CD1c-positive myeloid dendritic cell (primary cell): ENCODE data around the gene PAXX.

ENCODE experiments used
- DNase-seq: peaks from one replicate; pipeline ENCODE4 v3.0.0-alpha.2; 2016; ENCODE audit errors: extremely low spot score

PAXX gene

DNA sequence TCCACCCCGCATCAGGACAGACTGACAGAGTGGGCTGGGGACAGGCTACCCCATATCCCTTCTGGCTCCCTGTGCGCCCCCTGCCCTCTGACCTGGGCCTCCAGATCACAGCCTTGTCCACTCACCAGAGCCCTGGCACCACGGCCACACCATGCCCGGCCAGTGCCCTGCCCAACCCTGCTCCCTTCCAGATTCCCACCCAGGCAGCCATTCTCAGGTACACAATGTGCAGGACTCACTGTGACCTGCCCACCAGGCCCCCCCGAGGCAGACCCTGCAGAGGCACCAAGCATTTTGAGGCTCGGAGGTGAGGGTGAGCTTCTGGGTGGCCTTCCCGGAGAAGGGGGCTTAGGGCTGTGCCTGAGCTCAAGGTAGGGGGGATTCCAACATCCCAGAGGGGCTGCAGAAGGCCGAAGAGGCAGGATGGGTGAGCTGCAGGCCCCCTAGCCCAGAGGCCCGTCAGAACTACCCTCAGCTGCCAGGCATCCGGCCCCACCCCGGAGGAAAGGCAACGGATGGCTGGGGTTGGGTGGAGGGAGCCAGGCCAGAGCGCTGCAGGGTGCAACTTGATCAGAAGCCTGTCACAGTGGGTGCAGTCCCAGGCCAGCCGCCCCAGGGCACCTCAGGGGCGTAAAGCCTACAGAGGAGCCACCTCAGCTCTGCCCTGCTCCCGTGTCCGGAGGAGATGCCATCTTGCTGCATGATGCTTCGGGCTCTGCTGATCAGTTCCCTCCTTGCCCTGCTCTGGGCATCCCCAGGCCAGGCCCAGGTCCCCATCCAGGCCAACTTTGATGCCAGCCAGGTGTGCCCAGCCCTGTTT is 9.8 kb upstream of the PAXX start, which contains the start of gene LCNL1:
LCNL1 (plus strand) TSS at position 762 of the 820 bp plus-strand sequence. CDS start 594 bp downstream, outside the sequence.
- DNase-seq, result no peak

DNA sequence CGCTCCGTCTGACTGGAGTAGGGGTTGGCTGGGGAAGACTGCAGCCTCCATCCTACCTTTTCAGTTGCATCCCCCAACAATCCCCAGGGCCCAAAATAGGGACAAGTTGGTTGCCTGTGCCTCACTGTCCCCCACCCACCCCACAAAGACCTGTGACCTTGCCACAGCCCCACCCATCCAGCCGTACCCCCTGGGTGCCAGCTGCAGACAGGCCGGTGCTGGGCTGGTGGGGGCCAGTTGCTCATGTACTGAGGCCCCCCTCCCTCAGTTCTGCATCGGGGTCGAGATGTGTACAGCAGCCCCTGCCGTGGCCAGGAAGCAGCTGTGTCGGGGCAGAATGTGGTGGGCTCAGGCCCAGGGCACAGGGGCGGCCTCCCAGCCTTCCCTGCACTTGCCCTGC is 9.1 kb upstream of the PAXX start:
- no peak for DNase-seq

DNA sequence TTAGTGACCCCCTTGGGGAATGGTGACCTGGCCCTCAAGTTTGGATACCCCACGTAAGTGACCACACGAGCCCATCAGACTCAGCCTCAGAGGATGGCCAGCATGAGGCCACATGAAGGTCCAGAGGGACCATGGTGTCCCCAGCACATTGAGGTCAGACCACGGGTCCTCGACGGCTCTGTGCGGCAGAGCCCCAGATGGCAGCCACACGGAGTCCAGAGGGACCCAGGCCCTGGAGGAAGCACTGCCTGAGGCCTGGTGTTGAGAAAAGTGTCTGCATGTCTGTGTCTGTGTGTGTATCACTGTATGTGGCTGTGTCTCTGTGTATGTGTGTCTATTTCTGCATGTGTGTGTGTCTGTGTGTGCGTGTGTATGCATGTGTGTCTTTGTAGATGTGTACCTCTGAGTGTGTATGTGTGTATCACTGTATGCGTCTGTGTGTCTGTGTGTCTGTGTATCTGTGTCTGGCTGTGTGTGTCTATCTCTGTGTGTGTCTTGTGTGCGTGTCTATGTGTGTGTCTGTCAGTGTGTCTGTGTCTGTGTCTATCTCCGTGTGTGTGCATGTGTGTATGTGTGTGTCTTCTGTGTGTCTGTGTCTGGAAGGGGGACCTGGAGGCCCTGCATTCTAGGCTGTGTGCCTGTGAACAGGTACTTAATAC is 8.4 kb upstream of the PAXX start:
- no peak for DNase-seq

DNA sequence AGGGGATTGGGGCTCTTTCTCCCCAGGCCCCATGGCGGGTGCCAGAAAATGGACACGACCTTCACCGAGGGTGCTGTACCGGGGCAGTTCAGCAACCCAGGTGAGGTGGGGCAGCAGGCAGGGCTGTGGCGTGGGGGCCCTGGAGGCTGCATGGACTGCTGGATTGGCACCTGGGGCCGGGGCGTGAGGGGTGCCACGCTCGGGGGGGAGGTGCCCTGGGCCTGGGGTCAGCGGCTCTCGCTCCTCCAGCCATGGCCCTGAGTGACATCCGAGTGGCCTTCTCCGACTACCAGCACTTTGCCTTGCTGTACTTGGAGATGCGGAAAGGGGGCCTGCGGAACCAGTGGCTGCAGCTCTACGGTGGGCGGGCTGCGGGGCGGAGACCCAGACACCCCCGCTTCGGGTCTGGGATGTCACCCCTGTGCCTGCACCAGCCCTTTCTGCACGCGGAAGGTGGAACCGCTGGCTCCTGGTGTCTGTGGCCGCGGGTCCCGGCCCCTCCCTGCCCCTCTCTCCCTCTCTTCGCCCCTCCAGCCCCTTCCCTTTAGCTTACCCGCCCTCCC is 7.7 kb upstream of the PAXX start:
- no peak for DNase-seq

DNA sequence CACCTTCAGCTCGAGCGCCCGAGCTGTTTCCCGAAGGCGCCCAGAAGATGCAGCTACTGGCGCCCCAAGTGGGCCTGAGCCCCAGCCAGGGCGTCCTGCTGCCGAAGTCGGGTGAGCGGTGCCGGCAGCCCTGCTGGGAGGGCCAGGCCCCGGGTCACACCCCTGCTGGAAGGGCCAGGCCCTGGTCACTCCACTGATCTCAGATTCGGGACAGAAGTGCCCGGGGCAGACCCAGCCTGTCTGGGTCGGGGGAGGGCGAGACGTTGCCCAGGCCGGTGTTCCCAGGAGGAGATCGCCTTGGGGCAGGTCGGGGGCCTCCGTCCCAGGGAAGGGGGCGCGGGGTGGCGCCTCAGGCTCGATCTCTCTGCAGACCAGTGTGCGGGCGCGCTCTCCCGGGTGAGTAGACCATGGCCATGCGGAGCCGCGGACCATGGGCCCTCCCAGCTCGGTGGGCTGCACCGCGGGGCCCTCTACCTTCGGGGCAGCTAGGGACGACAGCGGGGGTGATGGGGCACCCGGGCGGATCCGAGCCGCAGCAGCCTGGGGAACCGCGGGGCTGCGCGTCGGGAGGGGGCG is 7.1 kb upstream of the PAXX start:
- DNase-seq, result no peak

DNA sequence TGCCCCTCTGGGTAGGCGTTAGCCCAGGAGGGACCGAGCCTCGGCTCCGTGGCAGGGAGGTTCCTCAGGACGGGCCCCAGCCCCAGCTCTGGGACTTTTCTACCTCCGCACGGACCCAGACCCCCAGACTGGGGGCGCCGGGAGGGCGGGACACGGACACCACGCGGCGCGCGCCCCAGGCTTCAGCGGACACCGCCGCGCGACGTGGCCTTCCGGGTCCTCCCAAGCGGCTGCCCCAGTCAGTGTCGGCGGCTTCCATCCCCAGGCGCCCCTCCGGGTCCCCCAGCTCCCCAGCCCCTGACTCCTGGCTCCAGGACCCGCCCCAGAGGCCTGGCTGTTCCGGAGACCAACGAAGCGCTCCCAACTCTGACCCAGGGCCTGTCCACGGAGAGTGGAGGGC is 6.4 kb upstream of the PAXX start:
- DNase-seq, result no peak

DNA sequence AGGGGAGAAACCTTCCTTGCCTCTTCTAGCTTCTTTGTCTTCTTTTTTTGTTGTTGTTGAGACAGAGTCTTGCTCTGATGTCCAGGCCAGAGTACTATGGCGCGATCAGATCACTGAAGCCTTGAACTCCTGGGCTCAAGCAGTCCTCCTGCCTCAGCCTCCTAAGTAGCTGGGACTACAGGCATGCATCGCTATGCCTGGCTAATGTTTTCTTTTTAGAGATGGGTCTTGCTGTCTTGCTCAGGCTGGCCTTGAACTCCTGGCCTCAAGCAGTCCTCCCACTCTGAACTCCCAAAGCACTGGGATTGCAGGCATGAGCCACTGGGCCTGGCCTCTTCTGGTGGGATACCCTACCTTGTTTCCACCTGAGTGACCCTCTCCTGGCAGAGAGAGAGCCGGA is 3.4 kb upstream of the PAXX start:
- DNase-seq, result no peak

DNA sequence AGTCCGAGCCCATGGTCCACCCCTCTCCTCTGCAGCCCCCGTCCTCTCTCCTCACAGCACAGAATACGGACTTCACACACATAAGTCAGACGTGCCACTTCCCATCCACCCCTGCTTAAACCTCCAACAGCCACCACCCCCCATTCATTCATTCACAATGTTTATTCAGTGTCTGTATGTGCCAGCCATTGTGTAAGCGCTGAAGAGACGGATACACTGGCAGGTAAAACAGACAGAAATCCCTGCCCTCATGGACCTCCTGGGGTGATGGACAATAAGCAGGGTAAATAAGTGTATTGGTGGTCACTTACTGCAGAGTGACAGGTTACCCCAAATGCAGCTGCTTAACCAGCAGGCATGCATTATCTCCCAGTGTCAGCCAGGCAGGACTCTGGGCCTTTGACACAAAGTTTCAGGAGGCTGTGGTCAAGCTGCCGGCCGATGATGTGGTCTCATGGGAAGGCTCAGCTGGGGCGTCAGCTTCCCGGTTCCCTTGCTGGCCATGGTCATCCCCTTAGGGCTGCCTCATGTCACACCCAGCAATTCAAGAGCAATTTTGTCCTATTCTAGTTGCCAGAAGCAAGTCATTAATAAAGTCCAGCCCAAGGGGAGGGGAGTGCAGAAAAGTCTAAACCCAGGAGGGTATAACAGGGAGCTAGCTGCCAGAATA is 1.8 kb upstream of the PAXX start:
- no peak for DNase-seq

DNA sequence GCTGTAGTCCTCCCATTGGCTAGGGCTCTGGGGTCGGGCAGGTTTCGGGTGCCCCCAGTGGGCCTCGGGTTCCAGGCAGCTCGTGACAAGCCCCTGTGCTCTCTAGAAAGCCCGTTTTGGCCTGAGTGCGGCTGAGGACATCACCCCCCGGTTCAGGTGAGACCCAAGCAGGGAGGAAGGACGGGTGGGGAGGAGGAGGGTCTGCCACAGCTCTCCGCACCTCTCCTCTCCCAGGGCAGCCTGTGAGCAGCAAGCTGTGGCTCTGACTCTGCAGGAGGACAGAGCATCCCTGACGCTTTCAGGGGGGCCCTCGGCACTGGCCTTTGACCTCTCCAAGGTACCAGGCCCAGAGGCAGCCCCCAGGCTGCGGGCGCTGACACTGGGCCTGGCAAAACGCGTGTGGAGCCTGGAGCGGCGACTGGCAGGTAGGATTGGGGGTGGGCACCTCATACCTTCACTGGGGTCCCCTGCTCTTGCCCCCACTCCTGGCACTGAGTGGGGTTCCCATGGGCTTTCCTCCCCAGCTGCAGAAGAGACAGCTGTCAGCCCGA is 672 bp downstream of the PAXX start:
- DNase-seq, result no peak

DNA sequence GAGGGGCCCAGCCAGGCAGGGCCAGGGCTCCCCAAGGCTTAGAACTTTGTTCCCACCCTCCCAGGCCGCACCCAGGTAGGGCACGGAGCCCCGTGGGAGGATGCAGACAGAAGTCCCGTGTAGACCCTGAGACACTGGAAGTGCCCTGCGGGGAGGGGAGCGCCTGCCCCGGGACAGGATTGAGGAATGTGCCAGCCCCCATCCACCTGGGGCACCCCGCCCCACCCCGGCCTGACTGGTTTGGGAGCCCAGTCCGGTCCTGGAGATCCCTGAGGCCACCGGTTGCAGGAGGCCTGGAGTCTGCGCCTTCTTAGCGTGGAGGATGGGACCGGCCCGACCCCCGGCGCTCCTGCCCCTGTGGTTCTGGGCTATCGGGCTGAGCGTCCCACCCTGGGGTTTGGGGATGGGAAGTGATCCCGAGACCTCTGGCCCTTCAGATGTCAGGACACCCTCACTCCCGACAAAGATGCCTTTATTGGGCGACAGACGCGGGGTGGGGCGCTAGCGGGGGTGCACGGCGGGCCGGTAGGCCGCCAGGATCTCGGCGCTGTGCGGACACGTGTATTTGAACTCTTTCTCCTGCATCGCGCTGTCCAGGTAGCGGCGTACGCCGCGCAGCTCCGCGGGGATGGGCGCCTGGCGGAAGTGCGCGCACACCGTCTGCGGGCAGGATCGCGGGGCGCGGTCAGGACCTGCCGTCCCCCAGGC is 2.1 kb downstream of the PAXX start:
- DNase-seq, result no peak

DNA sequence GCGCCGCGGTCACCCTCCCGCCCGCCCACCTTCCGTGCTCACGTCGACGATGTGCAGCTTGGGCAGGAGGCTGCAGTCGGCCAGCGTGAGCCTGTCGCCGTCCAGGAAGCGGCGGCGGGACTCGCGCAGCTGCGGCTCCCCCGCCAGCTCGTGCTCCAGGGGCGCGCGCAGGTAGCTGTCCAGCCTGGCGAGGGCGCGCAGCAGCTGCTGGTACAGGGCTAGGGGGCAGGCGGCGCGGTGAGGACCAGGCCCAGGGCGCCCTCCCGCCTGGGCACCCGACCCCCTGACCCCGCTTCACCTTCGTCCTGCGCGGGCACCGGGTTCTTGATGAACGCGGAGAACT is 2.6 kb downstream of the PAXX start:
- DNase-seq, result no peak

DNA sequence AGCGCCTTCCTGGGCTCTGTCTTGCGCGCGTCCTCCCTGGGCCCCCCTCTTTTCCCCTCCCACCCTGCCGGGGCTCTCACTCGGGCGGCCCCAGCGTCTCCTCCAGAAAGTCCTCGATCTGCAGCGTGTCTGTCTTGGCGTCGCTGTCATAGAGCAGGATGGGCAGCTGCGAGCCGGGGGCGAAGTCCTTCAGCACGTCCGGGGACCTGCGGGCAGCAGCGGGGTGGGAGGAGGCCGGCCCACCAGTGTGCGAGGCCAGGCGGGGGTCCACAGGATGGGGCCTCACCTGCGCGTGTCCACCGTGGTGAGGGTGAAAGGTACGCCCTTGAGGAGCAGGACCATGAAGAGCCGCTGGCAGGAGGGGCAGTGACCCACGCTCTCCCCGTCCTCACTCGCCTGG is 3.1 kb downstream of the PAXX start:
- no peak for DNase-seq

DNA sequence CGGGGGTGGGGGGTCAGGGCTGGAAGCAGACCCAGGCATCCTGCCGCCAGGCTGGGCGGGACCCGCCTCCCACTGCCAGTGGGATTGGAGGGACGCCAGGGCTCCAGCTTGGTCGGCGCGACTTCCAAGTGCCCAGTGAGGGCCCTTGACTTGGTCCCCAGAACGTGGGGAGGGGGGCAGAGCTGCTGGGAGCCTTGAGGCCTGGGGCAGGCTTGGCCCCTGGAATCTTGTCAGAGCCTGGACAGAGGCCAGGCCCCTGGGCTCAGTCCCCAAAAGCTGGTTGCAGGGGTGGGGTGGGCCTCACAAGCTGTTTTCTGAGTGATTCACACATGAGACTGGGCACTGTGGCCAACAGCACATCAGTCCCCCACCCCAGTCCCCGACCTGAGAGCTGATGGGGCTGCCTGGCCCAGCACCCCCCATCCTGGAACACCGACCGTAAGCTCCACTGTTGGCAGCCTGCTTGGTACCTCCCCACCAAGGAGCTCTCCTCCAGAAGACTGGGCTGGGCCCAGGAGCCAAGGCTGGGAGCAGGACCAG is 3.6 kb downstream of the PAXX start:
- DNase-seq, result no peak

DNA sequence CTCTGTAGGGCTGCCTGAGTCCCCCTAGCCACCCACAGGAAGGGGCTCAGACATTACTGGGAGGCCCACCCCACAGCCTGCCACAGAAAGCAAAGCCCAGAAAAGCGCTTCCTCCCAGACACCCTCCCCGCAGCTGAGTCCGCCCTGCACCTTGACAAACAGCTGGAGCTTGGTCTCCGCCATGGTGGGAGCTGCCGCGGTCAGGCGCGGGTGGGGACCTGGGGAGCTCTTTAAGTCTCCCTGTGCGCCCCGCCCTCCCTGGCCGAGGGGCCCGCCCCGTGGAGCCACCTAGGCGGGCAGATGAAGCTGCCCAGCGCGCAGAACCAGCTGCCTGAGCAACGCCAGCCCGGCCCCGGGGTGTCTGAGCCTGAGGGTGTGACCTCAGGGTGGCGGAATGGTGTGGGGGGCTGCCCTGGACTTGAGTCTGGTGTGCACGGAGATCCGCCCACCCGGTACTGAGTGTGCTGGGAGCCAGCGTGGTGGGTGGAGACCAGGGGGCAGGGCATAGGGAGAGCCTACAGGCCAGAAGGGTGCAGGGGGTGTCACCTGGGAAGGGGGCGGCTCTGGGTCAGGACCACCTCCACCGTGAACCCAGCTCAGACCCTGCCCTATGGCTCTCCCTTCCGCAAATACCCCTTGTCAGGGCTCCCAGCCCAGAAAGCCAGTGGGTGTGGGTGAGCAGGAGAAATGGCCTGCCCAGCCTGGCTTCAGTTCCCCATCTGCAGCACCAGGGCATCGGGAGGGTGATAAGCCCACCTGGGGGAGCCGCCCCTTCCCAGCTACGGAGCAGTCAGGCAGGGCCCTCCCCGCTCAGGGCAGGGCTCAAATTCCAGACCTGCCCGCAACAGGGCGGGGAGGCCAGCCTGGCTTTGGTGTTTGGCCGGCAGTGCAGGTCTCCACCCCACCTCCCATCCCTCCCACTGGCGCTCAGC is 4.4 kb downstream of the PAXX start, which contains the start of gene CLIC3:
CLIC3 (minus strand) TSS at position 208 of the 932 bp plus-strand sequence; CDS start at position 183, 25 bp downstream.
- DNase-seq, result peak; percentile 56

DNA sequence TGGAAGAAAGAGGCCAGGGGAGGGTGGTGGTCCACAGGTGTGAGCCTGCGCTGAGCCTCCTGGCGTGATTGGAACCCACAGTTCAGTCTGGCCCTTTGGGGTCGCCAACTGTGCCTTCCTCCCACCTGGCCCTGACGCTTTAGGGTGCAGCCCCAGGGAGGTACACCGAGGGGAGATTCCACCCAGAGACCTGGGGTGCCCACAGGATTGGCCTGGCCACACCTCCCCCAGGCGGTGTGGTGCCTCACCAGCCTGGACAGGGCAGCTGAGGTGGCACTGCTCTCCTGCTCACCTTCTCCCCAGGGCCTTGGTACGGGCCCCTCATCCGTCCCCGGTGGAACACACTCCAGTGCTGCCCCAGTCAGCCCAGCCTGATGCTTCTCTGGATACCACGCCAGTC is 5.1 kb downstream of the PAXX start:
- no peak for DNase-seq

DNA sequence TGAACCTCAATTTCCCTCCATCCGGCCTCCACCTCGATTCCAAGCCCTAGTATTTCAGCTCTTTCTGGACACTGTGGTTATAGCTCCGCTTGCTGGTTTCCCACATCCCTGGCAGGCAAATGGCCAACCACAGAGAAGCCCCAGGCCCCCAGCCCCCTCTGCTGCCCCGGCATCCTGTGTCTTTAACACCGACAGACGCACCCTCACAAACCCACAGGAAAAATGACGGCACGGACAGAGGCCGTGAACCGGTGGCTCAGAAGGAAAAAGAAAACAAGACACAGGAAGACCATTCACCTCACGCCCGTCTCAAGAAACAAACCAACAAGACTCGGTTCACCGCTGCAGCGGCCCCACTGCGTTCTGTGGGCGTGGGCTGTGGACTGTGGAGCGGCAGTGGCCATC is 5.6 kb downstream of the PAXX start:
- DNase-seq, result no peak

DNA sequence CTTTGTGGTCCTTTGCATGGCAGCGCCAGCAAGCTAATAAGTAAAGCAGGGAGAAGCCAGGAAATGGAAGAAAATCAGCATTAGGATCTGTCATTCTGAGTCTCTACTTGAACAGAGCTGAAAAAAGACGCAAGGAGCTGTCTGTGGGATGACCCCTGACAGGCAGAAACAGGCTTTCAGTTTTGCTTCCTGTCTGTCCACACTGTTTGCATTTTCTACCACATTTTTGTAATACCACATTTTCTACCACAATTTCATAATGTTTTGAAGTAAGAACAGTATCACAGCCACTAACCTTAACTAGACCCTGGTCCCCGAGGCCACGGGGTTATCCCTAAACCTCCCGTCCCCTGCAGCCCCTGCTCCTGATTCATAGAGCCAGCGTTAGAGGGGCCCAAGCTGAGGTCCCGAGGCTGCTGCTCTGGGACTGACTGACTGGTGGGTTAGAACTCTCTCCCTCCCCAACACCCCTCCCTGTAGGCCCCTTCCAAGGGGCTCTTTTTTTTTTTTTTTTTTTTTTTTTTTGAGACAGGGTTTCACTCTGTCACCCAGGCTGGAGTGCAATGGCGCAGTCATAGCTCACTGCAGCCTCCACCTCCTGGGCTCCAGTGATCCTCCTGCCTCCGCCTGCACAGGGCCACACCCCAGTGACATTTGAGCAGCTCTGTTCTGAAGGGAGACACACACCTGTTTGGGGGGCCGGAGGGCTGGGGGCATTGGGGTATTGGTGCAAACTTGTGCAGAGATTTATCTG is 8.1 kb downstream of the PAXX start:
- peak; percentile 72 for DNase-seq

DNA sequence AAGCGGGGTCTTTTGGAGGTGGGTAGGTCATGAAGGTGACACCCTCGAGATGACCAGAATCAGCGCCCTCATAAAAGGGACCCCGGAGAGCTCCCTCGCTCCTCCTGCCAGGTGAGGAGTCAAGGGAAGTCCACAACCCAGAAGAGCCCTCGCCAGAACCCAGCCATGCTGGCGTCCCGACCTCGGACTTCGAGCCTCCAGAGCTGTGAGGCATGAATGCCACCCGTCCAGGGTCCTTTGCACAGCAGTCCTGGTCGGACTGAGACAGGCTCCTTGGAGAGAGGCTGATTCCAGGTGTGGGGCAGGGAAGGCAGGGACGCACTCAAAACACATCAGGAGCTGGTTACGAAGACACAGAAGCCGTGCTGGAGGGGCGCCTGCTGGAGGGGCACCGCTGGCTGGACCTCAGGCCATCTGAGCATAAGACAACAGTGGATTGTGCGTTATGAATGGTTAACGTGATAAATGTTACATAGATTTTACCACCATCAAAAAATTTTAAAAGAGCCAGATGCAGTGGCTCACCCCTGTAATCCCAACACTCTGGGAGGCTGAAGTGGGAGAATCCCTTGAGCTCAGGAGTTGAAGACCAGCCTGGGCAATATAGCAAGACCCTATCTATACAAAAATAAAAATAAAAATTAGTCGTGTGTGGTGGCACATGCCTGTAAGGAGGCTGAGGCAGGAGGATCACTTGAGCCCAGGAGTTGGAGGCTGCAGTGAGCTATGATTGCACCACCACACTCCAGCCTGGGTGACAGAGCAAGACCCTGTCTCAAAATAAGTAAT is 9.8 kb downstream of the PAXX start:
- DNase-seq, result no peak
